Measurements from ENCODE around the gene FOXO4.
A peak's percentile ranks its signal among the peaks of the same experiment; 100 is the strongest.

FOXO4 gene

DNA sequence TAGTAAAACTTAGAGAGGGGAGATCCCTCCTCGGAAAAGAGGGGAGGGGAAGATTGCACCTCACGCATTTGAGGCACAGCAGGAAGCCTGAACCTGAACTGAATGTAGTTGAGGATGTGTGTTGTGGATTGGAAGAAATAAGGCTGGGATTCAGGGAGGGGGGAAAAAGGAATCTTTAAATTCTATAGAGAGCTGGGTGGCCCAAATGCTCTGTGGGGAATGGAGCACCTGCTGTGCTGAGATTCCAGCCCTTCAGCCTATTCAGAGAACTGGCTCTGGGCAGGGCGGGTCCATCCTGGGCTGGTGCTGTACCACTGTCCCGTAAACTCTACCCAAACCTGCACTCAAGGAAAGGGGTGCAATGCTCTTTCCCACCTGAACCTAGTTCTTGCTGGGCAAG, 4.1 kb downstream of the FOXO4 start:
- DNase-seq: no peak

DNA sequence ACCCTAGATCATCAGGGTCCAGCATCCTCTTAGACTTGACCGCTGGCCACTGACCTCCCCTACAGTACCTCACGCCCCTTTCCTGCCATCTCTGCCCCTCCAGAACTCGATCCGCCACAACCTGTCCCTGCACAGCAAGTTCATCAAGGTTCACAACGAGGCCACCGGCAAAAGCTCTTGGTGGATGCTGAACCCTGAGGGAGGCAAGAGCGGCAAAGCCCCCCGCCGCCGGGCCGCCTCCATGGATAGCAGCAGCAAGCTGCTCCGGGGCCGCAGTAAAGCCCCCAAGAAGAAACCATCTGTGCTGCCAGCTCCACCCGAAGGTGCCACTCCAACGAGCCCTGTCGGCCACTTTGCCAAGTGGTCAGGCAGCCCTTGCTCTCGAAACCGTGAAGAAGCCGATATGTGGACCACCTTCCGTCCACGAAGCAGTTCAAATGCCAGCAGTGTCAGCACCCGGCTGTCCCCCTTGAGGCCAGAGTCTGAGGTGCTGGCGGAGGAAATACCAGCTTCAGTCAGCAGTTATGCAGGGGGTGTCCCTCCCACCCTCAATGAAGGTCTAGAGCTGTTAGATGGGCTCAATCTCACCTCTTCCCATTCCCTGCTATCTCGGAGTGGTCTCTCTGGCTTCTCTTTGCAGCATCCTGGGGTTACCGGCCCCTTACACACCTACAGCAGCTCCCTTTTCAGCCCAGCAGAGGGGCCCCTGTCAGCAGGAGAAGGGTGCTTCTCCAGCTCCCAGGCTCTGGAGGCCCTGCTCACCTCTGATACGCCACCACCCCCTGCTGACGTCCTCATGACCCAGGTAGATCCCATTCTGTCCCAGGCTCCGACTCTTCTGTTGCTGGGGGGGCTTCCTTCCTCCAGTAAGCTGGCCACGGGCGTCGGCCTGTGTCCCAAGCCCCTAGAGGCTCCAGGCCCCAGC, 5.2 kb downstream of the FOXO4 start:
- no peak for DNase-seq

DNA sequence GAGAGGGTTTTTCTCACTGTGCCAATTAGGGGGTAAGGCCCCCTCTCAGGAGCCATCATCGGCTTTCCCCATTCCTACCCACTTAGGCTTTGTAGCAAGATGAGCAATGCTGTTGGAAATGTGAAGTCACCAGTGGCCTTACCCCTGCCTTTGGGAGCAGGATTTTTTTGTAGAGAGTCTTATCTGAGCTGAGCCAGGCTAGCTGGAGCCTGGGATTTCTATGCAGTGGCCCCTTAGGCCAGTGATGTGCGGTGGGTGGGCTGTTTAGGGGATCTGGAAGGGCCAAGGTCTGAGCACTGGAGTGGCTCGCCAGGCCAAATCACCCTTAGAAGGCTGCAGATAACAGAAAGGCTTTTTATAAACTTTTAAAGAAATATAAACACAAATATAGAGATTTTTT, 6.6 kb downstream of the FOXO4 start:
- DNase-seq: no peak

DNA sequence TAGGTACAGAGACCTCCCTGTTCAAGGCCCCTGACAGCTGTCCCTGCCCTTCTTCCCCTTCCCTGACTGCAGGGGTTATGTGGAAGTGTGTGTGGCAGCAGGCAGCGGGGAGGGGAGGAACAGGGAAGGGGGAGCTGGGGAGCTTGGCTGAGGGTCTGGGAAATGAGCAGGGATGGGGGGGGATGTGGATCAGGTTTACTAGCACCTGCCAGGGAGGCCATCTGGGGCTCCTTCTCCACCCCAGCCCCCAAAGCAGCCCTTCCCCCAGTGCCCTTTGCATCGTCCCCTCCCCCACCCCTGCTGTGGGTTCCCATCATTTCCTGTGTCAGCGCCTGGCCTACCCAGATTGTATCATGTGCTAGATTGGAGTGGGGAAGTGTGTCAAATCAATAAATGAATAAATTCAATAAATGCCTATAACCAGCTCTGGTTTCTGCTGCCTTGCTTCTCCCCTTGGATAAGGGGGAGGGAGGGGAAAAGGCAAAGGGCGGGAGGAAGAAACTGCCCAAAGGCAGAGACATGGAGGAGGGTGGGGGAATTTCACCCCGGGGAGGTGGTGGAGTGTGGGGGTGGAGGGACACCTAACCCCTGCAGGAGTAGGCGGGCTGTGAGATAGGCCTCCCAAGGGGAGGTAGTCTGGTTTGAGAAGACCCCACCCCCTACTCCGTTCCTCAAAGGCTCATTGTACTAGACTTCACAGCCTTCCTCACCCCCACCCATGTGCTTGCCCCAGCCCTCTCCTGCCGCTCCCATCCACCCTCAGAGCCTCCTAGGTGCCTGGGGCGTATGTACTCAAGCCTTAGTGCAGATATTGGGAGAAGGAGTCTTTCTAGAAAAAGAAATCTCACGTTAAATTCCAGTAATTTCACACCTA, 7.7 kb downstream of the FOXO4 start:
- DNase-seq: peak; percentile 52

DNA sequence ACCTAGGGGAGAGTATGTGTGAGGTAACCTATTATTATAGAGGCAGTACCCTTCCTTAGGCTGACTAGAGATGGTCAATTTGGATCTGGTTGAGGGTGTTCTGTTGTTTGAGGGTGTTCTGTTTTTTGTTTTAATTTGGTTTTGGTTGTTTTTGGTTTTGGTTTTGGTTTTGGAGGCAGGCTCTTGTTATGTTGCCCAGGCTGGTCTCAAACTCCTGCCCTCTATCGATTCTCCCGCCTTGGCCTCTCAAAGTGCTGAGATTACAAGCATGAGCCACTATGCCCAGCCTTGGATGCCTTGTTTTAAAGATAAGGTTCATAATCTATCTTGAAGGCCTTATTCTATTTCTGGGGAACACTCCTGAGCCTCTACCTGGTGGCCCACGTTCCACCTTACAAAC, 10.0 kb downstream of the FOXO4 start:
- DNase-seq: no peak

DNA sequence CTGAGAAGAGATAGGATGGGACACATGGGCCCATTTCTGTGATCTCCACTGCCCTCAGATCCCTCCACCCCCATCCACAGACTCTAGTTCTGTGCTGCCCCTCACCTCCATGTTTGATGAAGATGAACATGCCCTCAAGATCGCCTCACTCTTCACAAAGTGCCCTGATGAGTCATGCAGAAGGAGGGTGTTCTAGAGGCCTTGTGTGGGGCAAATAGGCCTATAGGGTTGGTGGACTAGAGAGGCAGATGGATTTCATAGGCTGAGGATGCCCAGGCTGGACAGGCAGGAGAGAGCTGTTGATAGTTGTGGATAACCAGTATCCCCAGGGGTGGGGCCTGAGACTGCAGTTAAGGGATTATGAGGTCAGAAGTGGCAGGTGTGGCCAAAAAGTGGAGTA, 10.8 kb downstream of the FOXO4 start, which contains the start of gene CXorf65:
Gene CXorf65, minus strand, starts transcription at position 314 of the 400 bp plus-strand sequence. Its CDS starts 184 bp downstream, at position 130.
- DNase-seq: no peak

DNA sequence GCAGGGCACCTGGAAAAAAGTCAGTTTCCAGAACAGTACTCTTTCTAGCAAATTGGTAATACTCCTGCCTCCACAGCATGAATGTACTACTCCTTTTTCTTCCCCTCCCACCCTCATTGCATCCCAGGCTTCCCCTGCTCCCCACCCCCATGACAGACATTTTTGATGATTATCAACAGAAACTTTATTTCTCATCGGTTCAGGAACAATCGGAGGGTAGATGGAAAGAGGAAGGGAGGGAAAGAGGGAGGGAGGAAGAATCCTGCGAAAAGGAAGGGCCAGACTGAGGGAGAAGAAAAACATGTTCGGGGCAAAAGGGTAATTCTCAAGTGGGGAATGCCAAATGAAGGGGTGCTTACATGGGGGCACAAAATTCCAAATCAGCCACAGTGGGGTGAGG, 11.6 kb downstream of the FOXO4 start:
- no peak for DNase-seq

DNA sequence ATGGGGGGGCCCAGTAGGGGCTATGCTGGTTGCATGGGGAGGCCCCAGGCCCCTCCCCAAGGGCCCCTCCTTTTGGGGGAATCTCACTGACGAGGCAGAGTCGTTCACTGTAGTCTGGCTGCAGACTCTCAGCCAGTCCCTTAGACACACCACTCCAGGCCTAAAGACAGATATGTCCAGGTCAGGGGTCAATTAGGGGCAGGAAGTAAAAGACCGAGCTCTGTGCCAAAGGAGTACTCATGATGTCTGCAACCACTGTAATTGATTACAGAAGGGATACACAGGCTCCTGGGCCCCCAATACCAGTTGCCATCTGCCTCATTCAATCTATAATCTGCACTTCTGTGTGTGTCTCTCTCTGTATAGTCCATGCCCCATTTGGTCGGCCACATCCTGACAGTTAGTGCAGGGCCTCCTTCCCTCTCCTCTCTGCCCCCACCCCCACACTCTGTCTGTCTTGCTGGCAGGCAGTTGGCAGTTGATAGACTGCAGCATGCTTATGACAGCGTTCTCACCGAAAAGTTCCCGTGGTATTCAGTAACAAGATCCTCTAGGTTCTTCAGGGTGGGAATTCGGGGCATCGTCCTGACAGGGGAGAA, 12.2 kb downstream of the FOXO4 start:
- DNase-seq: no peak

DNA sequence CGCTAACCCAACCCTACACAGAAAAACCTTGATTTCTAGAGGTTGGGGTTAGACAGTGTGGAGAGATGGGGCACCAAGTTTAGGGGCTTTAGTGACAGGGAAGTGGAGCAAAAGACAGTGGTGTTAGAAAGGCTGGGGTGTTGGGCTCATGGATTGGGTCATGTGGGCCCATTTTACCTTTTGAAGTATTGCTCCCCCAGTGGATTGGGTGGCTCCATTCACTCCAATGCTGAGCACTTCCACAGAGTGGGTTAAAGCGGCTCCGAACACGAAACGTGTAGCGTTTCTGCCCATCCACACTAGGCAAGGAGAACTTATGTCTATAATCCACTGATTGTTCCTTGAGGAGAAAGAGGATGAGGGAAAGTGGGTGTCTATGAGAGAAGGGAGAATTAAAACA, 13.4 kb downstream of the FOXO4 start:
- DNase-seq: no peak

DNA sequence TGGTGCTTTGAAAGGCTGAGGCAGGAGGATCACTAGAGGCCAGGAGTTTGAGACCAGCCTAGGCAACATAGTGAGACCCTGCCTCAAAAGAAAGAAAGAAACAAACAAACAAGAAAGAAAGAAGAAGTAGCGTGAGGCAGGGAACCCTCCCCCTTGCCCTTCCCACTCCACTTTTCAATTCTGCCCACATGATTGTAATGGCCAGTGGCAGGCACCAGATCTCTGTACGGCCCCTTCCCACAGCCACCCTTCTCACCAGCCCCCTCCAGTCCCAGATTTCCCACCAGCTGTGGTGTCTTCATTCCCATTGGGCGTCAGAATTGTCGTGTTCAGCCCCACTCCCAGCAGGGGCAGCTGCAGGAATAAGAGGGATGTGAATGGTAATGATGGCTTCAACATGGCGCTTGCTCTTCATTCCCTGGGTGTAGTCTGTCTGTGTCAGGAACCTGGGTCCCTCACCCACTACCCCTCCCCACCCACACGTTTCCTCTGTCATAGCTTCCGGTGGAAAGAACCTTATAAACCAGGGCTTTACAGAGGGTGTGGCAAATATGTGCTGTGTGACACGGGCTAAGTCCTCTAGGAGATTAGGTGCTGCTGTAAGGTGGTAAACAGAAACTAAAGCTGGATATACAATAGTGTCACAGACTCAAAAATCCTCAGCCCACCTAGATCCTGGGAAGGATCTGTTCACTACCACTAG, 15.6 kb downstream of the FOXO4 start, which contains the start of gene IL2RG:
Gene IL2RG, minus strand, starts transcription at position 437 of the 703 bp plus-strand sequence. Its CDS starts 38 bp downstream, at position 399.
- peak; percentile 67 for DNase-seq

DNA sequence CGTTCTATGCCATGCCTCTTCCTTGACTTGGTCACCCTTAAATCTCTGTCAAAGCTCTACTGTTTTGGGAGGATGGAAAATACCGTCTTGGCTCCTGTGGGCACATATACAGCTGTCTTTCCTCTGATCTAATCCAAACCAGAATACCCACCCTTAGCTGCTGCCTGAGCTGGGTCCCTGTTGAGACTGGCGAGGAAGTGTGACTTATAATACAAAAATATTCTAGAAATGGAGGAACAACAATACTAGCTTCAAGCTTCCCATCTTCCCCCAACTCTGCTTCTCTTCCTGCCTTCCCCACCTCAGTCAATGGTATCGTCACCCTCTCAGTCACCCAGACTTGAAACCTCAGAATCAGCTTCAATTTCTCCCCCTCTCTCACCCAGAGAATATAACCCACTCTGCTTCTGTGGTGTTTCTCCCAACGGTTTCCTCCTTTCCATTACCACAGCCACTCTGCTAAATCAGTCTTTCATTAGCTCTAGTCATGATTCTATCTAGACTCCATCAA, 16.3 kb downstream of the FOXO4 start:
- DNase-seq: peak; percentile 51

DNA sequence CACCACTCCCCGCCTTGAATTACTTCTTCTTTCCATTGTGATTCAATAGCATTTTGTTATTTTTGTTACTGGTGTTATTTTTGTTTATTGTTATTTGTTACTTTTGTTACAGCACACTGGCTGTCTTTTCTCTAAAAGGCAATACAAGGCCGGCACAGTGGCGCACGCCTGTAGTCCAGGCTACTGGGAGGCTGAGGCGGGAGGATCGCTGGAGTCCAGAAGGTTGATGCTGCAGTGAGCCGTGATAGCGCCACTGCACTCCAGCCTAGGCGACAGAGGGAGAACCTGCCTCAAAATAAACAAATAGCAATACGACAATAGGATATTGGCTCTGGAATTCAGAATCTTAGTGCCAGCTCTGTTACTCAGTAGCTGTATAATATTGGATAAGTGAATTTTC, 21.7 kb downstream of the FOXO4 start:
- DNase-seq: no peak

DNA sequence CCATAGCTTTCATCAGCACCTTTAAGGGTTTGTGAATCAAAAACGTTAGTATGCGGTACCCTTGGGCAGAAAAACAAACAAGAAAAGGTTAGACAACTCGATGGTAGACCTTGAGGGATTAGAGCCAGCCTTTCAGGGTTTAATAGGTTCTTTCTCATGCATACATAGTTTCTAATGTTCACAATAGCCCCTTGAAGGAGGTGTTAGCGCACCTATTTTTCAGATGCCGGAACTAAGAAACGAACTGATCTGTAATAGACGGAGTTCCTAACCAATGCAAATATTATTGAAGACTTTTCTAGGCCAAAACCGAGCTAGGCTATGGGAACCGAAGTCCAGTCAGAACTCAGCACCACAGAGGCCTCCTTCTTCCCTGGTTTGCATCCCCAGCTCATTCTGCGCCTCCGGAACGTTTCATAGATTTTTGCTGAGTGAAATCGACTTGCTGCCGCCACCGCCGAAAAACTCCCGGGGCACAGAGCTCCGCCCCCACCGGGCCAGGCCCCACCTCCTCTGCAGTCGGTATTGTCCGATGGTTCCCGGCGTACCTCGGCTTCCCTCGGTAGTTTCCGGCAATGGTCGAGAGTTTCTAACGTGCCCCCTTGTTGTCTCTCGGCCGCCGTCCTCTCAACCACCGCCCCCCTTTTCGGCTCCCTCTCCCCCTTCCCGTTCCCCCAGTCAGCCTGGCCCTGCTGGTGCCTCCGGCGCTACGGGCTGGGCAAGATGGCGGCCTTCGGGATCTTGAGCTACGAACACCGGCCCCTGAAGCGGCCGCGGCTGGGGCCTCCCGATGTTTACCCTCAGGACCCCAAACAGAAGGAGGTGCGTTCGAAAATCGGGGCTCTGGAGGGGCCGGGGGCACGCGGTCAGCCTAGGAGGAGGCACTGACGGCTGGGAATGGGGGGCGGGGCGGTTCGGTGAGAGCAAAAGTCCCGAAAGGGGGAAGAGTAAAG, 22.7 kb downstream of the FOXO4 start, which contains the start of gene MED12:
Gene MED12, plus strand, starts transcription at position 565 of the 953 bp plus-strand sequence. Its CDS starts 159 bp downstream, at position 724.
- peak; percentile 85 for DNase-seq

DNA sequence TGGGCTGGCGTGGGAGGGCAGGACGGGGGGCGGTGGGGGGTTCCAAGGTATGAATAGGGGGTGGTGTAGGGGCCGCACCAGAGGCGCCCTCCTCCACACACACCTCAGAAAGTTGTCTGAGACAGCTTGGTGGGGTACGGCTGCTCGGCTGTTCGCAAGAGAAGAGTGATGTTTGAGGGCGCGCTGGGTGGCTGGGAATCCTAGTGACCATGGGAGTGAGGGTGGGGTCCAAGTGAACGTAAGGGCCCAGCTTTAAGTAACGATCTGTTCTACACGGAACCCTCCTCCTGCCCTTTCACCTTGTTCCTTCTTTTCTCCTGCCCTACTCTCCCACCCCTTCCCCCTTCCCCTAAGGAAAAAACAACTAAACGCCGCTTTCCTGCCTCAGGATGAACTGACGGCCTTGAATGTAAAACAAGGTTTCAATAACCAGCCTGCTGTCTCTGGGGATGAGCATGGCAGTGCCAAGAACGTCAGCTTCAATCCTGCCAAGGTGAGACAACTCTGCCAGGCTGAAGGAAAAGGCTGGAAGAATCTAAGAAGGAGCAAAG, 23.4 kb downstream of the FOXO4 start:
- DNase-seq: no peak

DNA sequence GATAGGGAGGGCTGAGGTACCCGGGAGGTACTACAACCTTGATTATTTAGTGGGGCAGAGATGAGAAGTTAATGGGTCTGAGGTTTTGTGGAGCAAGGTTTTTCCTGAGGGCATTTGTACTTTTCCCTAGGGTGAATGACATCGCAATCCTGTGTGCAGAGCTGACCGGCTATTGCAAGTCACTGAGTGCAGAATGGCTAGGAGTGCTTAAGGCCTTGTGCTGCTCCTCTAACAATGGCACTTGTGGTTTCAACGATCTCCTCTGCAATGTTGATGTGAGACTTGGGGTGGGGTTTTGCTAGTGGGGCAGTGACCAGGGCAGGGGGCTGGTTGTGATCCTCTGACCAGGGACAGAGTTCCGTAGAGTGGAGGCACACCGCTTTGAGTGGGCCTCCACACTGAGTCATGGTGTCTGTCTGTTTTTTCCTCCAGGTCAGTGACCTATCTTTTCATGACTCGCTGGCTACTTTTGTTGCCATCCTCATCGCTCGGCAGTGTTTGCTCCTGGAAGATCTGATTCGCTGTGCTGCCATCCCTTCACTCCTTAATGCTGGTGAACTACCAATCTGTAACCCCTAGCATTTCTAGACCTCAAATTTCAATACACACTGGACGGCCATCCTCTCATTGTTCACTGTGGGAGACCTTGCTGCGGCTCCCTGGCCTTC, 32.6 kb downstream of the FOXO4 start:
- no peak for DNase-seq

DNA sequence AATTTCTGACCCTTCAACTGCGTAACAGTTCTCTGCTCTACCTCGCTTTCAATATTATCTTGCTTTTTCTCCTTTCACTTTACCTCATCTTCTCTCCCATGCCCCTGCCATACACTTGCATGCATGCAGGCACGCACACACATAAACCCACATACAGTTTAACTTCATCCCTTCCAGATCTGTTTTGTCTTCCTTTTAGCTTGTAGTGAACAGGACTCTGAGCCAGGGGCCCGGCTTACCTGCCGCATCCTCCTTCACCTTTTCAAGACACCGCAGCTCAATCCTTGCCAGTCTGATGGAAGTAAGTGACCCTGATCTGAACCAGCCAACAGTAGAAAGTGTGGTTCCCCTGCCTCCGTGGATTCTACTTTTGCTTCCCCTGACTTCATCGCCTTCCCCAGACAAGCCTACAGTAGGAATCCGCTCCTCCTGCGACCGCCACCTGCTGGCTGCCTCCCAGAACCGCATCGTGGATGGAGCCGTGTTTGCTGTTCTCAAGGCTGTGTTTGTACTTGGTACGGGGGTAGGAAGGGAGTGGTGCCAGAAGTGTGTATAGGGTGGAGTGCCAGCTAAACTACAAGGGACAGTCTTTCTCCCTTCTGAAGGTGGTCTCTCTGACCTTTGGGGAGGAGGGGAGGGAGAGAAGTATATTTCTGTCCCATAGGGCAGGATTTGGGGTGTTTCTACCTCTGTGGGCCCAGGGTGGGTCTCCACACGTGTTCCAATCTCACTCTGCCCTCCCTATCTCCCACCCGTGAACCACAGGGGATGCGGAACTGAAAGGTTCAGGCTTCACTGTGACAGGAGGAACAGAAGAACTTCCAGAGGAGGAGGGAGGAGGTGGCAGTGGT, 33.5 kb downstream of the FOXO4 start:
- DNase-seq: peak; percentile 84

DNA sequence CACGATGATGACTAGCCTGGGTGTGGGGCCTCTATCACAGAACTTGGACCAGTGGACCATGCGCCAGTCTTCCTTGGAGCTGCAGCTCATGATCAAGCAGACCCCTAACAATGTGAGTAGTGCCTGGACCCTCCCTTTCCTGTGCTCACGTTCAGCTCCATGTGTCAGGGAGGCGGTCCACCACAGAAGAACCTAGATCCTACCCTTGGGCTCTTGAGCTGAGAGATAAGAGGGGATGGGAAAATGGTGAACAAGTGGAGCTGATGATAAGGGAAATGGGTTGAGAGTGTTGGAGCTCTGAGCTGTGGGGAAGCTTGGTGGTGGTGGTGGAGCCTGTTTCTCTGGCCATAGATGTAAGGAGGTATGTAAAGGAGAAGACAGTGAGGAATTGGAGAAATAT, 35.9 kb downstream of the FOXO4 start:
- DNase-seq: no peak

DNA sequence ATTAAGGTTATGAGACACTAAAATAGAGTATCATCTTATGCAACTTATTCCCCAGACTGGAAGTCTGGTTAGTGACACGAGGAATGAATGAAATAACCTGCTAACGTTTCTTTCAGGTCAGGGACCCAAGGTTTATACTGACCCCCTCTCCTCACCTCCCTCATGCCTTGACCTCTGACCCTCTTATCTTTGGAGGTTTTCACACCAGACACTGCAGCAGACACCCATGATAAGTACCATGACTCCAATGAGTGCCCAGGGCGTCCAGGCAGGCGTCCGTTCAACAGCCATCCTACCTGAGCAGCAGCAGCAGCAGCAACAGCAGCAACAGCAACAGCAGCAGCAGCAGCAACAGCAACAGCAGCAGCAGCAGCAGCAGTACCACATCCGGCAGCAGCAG, 44.8 kb downstream of the FOXO4 start:
- DNase-seq: no peak

DNA sequence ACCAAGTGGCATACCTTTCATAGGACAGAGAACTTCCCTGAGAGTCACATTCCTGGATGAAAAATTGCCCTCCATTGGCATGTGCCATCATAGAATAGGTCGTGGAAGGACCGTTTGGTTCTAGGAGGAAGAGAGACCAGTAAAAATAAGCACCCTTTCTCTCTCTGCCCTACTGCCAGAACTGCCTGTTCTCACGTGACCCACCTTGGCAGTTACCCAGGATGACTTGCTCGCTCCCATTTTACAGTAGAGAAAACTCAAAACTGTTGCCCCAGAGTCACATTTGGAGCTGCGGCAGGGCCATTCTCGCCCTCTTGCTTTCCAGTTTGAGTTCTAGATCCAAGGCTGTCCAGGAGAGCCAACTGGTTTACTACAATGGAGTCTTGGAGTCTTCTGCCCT, 47.9 kb downstream of the FOXO4 start:
- no peak for DNase-seq

All from activated T-cell treated with anti-CD3 and anti-CD28 coated beads, Interleukin-2, amount 50 U/mL, for 1 hour (primary cell).